Measurements from ENCODE around the gene SEMA6A.

SEMA6A gene

GRCh38 chr5:116577064-116577788 lies 2.6 kb upstream of the SEMA6A start:
- peaks cover 14 to 20% (median 16%) of the 10 kb centered on the region in 5 donors for H3K27me3 ChIP-seq (ENCODE audit: control insufficient read depth in 5 of 5, insufficient read depth in 4 of 5, low read length in 5 of 5)
- H3K4me1 ChIP-seq (ENCODE audit: control insufficient read depth in 5 of 5, insufficient read depth in 5 of 5, low read length in 5 of 5) = peaks cover 5 to 45% (median 42%) of the 10 kb centered on the region in 5 donors

DNA sequence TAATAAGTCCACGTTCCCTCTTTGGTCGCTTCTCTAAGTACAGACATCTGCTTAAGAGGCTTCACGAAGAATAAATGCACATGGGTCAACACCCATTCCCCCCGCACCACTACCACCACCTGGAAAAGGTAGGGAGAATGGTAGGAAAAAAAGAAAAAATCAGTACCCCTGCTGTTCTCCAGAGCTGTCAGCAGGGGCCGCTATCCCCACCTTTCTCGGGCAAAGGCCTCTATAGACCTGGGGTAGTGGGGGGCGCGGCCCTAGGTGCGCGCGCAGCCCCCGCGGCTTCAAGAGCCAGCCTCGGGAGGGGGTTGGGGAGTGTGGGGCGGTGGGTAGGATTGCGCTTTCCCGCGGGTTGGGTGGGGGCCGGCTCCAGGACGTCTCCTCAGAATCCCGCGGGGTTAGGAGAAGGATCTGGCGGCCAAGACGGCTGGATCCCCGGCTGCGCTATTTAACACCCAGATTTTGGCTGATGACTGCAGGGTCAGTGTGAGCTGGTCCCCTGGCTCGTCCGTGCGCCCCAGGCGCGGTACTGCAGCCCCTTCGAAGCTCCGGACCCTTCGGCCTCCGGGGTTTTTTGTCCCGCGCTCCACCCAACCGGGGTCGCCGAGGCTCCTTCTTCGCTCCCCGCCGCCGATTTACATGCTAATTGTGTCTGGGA lies 1.6 kb upstream of the SEMA6A start:
- Histone ChIP-seq H3K4me3 (ENCODE audit: low read depth in 1 of 5, low read length in 5 of 5) (peak overlapping the region; percentile 67 to 88 (median 78)), H3K9me3 (ENCODE audit: control insufficient read depth in 5 of 5, low read length in 5 of 5) (no peaks in the 10 kb centered on the region), H3K36me3 (ENCODE audit: control insufficient read depth in 5 of 5, insufficient read depth in 5 of 5, low read length in 5 of 5) (no peaks in the 10 kb centered on the region), H3K4me1 (ENCODE audit: control insufficient read depth in 5 of 5, insufficient read depth in 5 of 5, low read length in 5 of 5) (peaks cover 7 to 47% (median 46%) of the 10 kb centered on the region in 5 donors), H3K27ac (ENCODE audit: low read depth, low read length) (no peak overlapping the region), H3K9ac (ENCODE audit: low read length in 5 of 5) (peak overlapping the region in 3 of 5 donors; percentile 52 to 70 (median 64)), H3K27me3 (ENCODE audit: control insufficient read depth in 5 of 5, insufficient read depth in 4 of 5, low read length in 5 of 5) (peaks cover 18 to 24% (median 20%) of the 10 kb centered on the region in 5 donors)

More at GRCh38 chr5:116577064-116577788, 2.6 kb upstream of the SEMA6A start:
- no peak overlapping the region for H3K4me3 ChIP-seq (ENCODE audit: low read depth in 1 of 5, low read length in 5 of 5)
- no peaks in the 10 kb centered on the region for H3K36me3 ChIP-seq (ENCODE audit: control insufficient read depth in 5 of 5, insufficient read depth in 5 of 5, low read length in 5 of 5)
- no peak overlapping the region for H3K27ac ChIP-seq (ENCODE audit: low read depth, low read length)
- no peak overlapping the region for H3K9ac ChIP-seq (ENCODE audit: low read length in 5 of 5)
- no peaks in the 10 kb centered on the region for H3K9me3 ChIP-seq (ENCODE audit: control insufficient read depth in 5 of 5, low read length in 5 of 5)

DNA sequence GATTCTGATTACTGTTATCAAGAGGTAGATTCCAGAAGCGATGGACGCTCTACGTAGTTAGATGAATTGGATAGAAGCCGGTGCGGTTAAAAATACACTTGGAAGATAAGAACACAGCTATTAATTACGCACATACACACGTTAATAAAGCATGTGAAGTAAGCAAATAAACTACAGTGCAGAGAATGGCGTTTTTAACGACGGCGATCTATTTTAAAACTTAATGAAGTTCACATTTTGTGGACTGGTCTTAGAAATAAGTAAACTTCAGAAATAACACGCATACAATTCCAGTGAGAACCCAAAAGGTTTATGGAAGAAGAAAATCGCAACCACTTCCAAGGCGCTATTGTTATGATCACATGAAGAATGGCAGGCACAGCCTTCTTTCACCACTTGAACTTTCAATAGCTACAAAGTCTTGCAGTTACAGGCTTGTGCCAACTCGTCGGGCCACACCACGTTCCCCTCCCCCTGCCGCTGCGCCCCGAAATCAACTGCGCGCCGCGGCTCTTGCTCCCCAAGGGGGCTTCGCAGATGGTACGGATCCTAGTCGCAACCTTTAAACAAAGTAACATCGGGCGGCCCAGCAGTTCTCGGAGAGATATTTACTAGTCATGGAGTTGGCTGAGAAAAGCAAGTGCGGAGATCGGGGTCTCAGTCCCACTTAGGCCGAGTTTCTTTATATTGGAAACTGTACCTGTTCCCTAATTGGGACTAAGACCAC lies 866 bp upstream of the SEMA6A start:
- Histone ChIP-seq H3K36me3 (ENCODE audit: control insufficient read depth in 5 of 5, insufficient read depth in 5 of 5, low read length in 5 of 5) (no peaks in the 10 kb centered on the region), H3K27me3 (ENCODE audit: control insufficient read depth in 5 of 5, insufficient read depth in 4 of 5, low read length in 5 of 5) (peaks cover 18 to 24% (median 20%) of the 10 kb centered on the region in 5 donors), H3K27ac (ENCODE audit: low read depth, low read length) (peak overlapping the region; percentile 50), H3K4me3 (ENCODE audit: low read depth in 1 of 5, low read length in 5 of 5) (peak overlapping the region; percentile 67 to 88 (median 78)), H3K4me1 (ENCODE audit: control insufficient read depth in 5 of 5, insufficient read depth in 5 of 5, low read length in 5 of 5) (peaks cover 7 to 47% (median 46%) of the 10 kb centered on the region in 5 donors), H3K9me3 (ENCODE audit: control insufficient read depth in 5 of 5, low read length in 5 of 5) (no peaks in the 10 kb centered on the region), H3K9ac (ENCODE audit: low read length in 5 of 5) (peak overlapping the region in 3 of 5 donors; percentile 52 to 70 (median 56))

GRCh38 chr5:116573702-116574366 lies 789 bp downstream of the SEMA6A start:
- Histone ChIP-seq H3K4me3 (ENCODE audit: low read depth in 1 of 5, low read length in 5 of 5) (peak overlapping the region; percentile 70 to 88 (median 78)), H3K27me3 (ENCODE audit: control insufficient read depth in 5 of 5, insufficient read depth in 4 of 5, low read length in 5 of 5) (peaks cover 20 to 34% (median 22%) of the 10 kb centered on the region in 5 donors), H3K27ac (ENCODE audit: low read depth, low read length) (peak overlapping the region; percentile 41), H3K9me3 (ENCODE audit: control insufficient read depth in 5 of 5, low read length in 5 of 5) (no peaks in the 10 kb centered on the region), H3K9ac (ENCODE audit: low read length in 5 of 5) (peak overlapping the region in 4 of 5 donors; percentile 7 to 76 (median 40)), H3K36me3 (ENCODE audit: control insufficient read depth in 5 of 5, insufficient read depth in 5 of 5, low read length in 5 of 5) (no peaks in the 10 kb centered on the region), H3K4me1 (ENCODE audit: control insufficient read depth in 5 of 5, insufficient read depth in 5 of 5, low read length in 5 of 5) (peaks cover 7 to 52% (median 46%) of the 10 kb centered on the region in 5 donors)

DNA sequence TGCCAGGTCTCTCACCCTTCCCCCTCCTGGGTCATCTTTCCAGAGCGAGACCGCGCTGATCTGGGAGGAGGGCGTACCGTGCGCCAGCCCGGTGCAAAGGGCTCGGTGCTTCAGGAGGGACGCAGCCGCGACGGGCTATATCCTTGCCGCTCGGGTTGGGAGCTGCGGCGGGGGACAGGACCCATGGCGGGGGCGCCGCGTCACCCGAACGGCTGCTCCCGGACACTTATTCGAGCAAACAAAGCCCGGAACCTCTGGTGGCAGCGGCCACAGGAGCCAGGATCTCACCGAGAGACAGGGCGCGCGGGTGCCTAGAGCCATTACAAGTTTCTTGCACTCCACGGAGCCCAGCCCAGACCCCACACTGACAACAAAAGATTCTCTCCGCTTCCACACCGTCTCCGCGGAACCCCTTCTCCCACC lies 1.3 kb downstream of the SEMA6A start:
- H3K4me1 ChIP-seq (ENCODE audit: control insufficient read depth in 5 of 5, insufficient read depth in 5 of 5, low read length in 5 of 5) = peaks cover 7 to 52% (median 46%) of the 10 kb centered on the region in 5 donors
- peak overlapping the region; percentile 70 to 88 (median 78) for H3K4me3 ChIP-seq (ENCODE audit: low read depth in 1 of 5, low read length in 5 of 5)
- peaks cover 20 to 34% (median 22%) of the 10 kb centered on the region in 5 donors for H3K27me3 ChIP-seq (ENCODE audit: control insufficient read depth in 5 of 5, insufficient read depth in 4 of 5, low read length in 5 of 5)
- H3K9ac ChIP-seq (ENCODE audit: low read length in 5 of 5) = peak overlapping the region; percentile 1 to 76 (median 38)
- no peaks in the 10 kb centered on the region for H3K9me3 ChIP-seq (ENCODE audit: control insufficient read depth in 5 of 5, low read length in 5 of 5)
- H3K27ac ChIP-seq (ENCODE audit: low read depth, low read length) = peak overlapping the region; percentile 41
- H3K36me3 ChIP-seq (ENCODE audit: control insufficient read depth in 5 of 5, insufficient read depth in 5 of 5, low read length in 5 of 5) = no peaks in the 10 kb centered on the region

GRCh38 chr5:116572350-116573278 lies 2.0 kb downstream of the SEMA6A start:
- Histone ChIP-seq H3K27ac (ENCODE audit: low read depth, low read length) (peak overlapping the region; percentile 41), H3K9ac (ENCODE audit: low read length in 5 of 5) (peak overlapping the region in 4 of 5 donors; percentile 38 to 76 (median 56)), H3K27me3 (ENCODE audit: control insufficient read depth in 5 of 5, insufficient read depth in 4 of 5, low read length in 5 of 5) (peaks cover 20 to 34% (median 22%) of the 10 kb centered on the region in 5 donors), H3K4me1 (ENCODE audit: control insufficient read depth in 5 of 5, insufficient read depth in 5 of 5, low read length in 5 of 5) (peaks cover 7 to 52% (median 46%) of the 10 kb centered on the region in 5 donors), H3K9me3 (ENCODE audit: control insufficient read depth in 5 of 5, low read length in 5 of 5) (no peaks in the 10 kb centered on the region), H3K36me3 (ENCODE audit: control insufficient read depth in 5 of 5, insufficient read depth in 5 of 5, low read length in 5 of 5) (no peaks in the 10 kb centered on the region), H3K4me3 (ENCODE audit: low read depth in 1 of 5, low read length in 5 of 5) (peak overlapping the region; percentile 51 to 88 (median 78))

GRCh38 chr5:116571568-116572349 lies 2.9 kb downstream of the SEMA6A start:
- Histone ChIP-seq H3K36me3 (ENCODE audit: control insufficient read depth in 5 of 5, insufficient read depth in 5 of 5, low read length in 5 of 5) (no peaks in the 10 kb centered on the region), H3K9me3 (ENCODE audit: control insufficient read depth in 5 of 5, low read length in 5 of 5) (no peaks in the 10 kb centered on the region), H3K9ac (ENCODE audit: low read length in 5 of 5) (peak overlapping the region in 2 of 5 donors; percentile 56 to 76), H3K4me3 (ENCODE audit: low read depth in 1 of 5, low read length in 5 of 5) (peak overlapping the region; percentile 36 to 88 (median 78)), H3K4me1 (ENCODE audit: control insufficient read depth in 5 of 5, insufficient read depth in 5 of 5, low read length in 5 of 5) (peaks cover 5 to 52% (median 46%) of the 10 kb centered on the region in 5 donors), H3K27ac (ENCODE audit: low read depth, low read length) (no peak overlapping the region), H3K27me3 (ENCODE audit: control insufficient read depth in 5 of 5, insufficient read depth in 4 of 5, low read length in 5 of 5) (peaks cover 20 to 34% (median 22%) of the 10 kb centered on the region in 5 donors)

DNA sequence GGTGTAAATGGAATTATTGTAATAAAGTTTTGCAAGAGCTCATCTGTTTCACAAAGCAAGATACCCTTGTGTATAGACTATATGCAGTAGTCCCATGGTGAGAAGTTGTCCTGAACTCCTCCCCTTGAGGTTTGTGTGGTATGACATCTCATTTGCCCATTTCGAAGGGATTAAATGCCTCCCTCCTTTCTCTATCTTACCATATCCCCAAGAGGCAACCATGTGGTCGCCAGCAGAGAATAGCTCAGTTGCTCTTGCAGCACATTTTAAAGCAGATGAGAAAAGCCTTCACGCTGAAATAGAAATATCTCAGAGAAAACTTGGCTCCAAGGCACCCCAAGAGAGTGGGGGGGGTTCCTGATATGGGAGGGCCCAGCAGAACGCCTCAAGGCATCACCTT lies 4.6 kb downstream of the SEMA6A start:
- H3K27me3 ChIP-seq (ENCODE audit: control insufficient read depth in 5 of 5, insufficient read depth in 4 of 5, low read length in 5 of 5) = peaks cover 20 to 31% (median 22%) of the 10 kb centered on the region in 5 donors
- no peaks in the 10 kb centered on the region for H3K36me3 ChIP-seq (ENCODE audit: control insufficient read depth in 5 of 5, insufficient read depth in 5 of 5, low read length in 5 of 5)
- no peak overlapping the region for H3K9ac ChIP-seq (ENCODE audit: low read length in 5 of 5)
- no peak overlapping the region for H3K4me3 ChIP-seq (ENCODE audit: low read depth in 1 of 5, low read length in 5 of 5)
- no peak overlapping the region for H3K27ac ChIP-seq (ENCODE audit: low read depth, low read length)
- H3K9me3 ChIP-seq (ENCODE audit: control insufficient read depth in 5 of 5, low read length in 5 of 5) = no peaks in the 10 kb centered on the region
- peaks cover 3 to 45% (median 30%) of the 10 kb centered on the region in 5 donors for H3K4me1 ChIP-seq (ENCODE audit: control insufficient read depth in 5 of 5, insufficient read depth in 5 of 5, low read length in 5 of 5)

Data from subcutaneous abdominal adipose tissue (tissue), 5 donors.